IPS-18c (cell line): Measurements from ENCODE around the gene NOS3.

Experiments
- H3K4me3 ChIP-seq: 2 replicates; pipeline ENCODE4 v1.7.0; 2013; ENCODE audit warnings: low read depth, mild to moderate bottlenecking, low read length, moderate library complexity; ENCODE audit not compliant: insufficient read depth
- H3K9me3 ChIP-seq: one replicate; pipeline ENCODE4 v1.6.1; 2013; ENCODE audit warnings: mild to moderate bottlenecking, low read length, moderate library complexity; ENCODE audit not compliant: control insufficient read depth, insufficient read depth

Gene NOS3

DNA sequence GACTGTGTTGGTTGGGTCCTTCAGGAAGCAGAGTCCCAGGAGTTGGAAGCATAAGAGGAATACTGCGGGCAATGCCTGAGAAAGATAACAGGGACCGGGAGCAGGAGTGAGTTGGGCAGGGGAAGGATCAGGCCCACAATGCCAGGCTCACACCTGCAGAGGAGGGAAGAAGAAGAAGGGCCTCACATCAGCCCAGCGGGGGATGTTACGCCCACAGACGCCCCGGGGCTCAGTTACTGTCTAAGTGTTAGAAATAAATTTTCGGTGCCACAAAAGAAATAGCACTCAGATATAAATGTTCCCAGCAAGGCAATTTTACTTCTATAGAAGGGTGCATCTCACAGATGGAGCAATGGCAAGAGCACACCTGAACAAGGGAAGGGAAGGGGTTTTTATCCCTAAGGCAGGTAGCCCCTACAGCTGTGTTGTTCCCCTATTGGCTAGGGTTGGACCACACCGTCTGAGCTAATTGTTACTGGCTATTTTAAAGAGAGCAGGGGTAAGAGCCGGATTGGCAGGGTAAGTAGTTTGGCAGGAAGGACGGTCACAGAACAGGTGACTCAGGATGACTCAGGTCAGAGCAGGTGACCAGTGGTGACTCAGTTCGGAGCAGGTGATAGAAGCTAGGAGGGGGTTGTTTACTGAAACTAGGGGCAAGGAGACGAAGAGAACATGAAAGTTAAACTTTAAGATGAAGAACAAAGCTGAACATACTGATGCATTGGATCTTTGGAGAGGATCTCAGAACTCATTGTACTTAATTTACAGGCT, at the start of gene NOS3:
Gene NOS3, plus strand, starts transcription at position 602 of the 771 bp plus-strand sequence. CDS start 2,787 bp downstream, outside the sequence.
- Histone ChIP-seq H3K4me3 (no peak within 1 kb of the TSS), H3K9me3 (peaks cover 5% of the 10 kb centered on the region)

DNA sequence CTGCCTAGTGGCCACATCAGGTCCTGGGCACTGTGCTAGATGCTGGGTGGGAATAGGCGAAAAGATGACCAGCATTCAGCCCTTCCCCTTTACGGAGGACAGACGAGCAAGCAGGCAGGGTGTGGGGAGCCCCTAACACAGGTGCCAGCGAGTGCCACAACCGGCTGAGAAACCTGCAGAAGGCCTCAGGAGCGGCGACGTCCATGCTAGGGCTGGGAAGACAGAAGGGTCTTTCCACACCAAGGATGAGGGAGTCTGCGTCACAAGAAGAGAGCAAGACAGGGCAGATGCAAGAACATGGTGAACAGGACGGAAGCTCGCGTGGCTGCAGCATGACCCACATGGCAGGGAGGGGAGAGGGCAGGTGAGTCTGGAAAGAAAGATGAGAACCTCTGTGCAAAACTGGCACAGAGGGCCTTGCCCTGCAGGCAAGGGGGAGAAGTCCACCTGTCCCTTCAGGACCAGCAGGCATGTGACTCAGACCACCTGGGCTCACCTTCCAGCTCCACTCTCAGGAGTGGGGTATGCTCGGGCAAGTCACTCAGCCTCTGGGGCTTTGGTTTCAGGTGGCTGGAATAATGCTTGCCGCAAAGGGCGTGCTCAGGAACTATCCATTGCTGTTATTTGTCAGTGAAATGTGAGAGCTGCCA, 49.3 kb upstream of the NOS3 start:
- H3K4me3 ChIP-seq, result no peak overlapping the region
- no peaks in the 10 kb centered on the region for H3K9me3 ChIP-seq

DNA sequence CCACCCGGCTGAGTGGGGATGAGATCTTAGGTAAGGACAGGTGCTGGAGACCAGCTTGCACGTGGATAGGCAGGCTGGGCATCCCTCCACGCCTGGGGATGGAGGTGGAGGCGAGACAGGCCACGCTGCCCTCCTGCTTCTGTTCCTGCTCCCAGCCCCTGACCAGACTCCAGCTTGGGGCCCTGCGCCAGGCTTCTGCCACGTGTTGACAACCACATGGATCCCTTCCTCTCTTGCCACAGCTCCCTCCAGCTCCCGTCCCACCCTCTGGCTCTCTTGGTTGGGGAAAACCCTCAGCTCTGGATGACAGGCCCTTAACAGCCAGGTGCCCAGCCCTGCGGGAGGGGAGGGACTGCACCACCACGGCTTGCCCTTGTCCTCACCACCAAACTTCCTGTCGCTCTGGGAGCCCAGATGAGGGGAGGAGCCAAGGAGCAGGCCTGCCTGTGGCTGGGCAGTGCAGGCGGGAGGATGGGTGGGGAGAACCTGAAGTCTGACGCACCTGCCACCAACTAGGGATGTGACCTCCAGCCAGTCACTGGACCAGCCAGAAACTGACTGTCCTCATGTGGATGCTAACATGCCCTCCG, 48.7 kb upstream of the NOS3 start:
- Histone ChIP-seq H3K9me3 (no peaks in the 10 kb centered on the region), H3K4me3 (no peak overlapping the region)

- no peaks in the 10 kb centered on the region for H3K9me3 ChIP-seq
- H3K4me3 ChIP-seq, result no peak overlapping the region
Measured at GRCh38 chr7:150942591-150943452, 48.0 kb upstream of the NOS3 start.

GRCh38 chr7:150943453-150943814, 47.4 kb upstream of the NOS3 start:
- no peak overlapping the region for H3K4me3 ChIP-seq
- H3K9me3 ChIP-seq, result no peaks in the 10 kb centered on the region

DNA sequence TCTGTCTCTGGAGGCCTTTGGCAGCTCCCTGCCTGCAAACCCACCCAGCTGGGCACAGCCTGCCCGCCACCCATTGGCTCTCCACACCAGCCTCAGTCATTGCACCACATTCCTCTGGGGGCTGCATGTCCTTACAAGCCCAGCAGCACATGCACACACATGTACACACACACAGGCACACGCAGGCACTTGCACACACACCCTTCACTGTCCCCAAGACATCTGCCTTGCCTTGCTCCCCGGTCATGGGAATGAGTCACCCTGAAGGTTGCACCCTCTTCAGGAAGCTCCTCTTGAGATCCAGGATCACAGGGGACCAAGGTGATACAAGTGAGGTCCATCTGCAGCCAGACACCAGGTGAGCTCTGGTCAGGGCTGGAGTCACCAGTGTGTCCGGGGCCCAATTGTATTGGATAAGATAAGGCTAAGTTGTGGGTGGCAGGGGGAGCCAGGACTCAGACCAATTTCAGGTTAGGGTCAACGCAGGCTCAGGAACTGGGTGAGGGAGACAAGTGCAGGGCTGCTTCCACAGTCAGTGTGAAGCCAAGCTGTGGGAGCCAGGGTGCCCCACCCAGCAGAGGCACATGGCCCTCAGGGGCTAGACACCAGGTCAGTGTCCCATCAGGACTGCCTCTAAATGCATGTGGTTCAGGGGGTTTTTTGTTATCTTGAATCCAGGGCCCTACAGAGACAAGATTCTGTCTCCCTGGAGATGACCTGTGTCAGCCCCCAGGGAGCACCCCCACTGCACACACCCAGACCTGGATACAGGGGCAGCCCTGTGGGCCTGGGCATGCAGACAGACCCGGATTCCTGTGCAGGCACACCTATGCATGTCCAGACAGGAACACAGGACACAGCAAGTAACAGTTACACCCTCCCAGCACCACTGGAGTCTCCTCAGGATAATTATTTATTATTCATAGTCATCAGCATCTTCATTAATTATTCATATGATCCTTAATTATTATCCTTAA, 46.5 kb upstream of the NOS3 start:
- Histone ChIP-seq H3K4me3 (no peak overlapping the region), H3K9me3 (no peaks in the 10 kb centered on the region)

GRCh38 chr7:150945171-150945852, 45.5 kb upstream of the NOS3 start:
- H3K4me3 ChIP-seq, result no peak overlapping the region

GRCh38 chr7:150945853-150946420, 44.9 kb upstream of the NOS3 start:
- H3K4me3 ChIP-seq, result no peak overlapping the region
- H3K9me3 ChIP-seq, result no peaks in the 10 kb centered on the region

More at GRCh38 chr7:150945171-150945852, 45.5 kb upstream of the NOS3 start:
- H3K9me3 ChIP-seq, result no peaks in the 10 kb centered on the region

DNA sequence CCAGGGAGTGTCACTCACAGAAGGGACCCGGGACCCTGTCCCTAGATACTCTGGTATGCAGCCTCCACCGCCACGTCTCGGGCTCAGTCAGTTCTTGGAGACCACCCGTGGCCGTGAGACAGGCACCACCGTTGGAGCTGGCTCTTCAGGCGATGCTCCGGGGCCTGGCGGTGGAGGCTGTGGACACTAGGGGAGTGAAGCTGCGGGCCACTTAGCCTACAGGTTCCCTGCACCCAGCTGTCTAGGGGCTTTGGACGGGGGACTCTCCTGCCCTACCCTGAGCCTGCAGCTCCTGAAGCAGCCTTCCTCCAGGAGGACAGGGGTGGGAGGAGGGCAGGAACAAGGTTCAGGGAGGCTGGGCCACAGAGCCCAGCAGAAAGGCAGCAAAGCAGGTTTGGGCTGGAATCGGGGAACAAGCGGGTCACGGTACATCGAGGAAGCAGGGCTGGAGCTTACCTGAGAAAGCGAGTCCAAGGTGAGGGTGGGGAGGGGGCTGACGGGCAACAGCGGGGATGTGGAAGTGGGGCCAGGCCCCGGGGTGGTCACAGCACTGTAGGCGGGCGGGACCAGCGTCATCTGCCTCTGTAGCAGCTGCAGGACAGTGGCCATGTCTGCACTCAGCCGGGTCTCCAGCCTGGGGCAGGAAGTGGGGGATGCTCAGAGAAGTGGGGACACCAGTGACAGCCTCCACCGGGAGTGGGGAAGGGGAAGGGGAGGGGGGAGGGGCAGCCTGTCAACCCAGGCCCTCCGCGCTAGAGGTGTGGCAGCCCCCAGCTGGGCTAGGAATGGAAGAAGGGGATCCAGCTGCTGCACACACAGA, 44.2 kb upstream of the NOS3 start:
- no peaks in the 10 kb centered on the region for H3K9me3 ChIP-seq
- H3K4me3 ChIP-seq, result no peak overlapping the region

DNA sequence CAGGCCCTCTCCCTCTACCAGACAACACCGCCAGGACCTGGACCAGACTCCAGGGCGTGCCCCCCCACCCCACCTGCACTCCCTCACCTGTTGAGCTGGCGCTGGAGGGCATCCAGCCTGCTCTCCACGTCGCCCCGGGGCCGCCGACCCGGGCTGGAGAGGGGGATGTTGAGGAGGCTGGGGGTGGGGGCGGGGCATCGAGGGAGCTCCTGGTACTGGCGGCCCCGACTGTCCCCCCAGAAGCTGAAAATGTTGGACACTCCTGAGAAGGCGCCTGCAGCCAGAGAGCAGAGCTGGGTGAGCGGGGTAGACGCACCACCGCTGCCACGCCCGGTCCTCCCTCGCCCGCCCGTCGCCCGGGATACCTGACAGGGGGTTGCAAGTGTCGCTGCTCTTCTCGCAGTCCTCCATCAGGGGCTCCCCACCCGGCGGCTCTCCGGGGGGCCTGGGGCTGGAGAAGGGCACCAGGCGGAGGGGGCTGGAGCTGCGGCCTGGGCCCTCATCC, 43.5 kb upstream of the NOS3 start:
- Histone ChIP-seq H3K4me3 (no peak overlapping the region), H3K9me3 (no peaks in the 10 kb centered on the region)

- no peaks in the 10 kb centered on the region for H3K9me3 ChIP-seq
- H3K4me3 ChIP-seq, result no peak overlapping the region
Measured at GRCh38 chr7:150947761-150948651, 42.8 kb upstream of the NOS3 start.

GRCh38 chr7:150948791-150949251, 42.0 kb upstream of the NOS3 start:
- Histone ChIP-seq H3K9me3 (no peaks in the 10 kb centered on the region), H3K4me3 (no peak overlapping the region)

DNA sequence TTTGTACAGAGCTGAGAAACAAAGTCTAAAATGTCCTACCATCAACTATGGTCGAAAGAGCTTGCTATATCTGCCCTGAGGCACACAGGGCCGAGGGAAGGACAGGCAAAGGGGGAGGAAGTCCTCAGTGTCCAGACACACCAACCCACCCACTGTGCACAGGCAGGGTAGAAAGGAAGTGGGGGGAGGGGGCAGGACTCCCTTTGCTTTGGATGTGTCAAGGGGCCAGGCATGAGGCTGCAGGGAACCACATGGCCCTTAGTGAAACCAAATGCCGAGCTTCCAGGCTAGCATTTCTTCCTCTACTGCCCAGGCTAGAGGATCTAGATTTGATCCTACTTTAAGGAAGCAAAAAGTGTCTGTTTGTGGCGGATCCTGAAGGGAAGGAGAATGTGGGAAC, 41.3 kb upstream of the NOS3 start:
- Histone ChIP-seq H3K4me3 (no peak overlapping the region), H3K9me3 (no peaks in the 10 kb centered on the region)

- H3K9me3 ChIP-seq, result no peaks in the 10 kb centered on the region
- H3K4me3 ChIP-seq, result no peak overlapping the region
Measured at GRCh38 chr7:150949971-150950491, 40.8 kb upstream of the NOS3 start.
